Middle frontal gyrus (tissue), 1 donor: Measurements from ENCODE around the gene YTHDF1.
"Not testable (repeated sequence)": the region's sequence is repeated elsewhere in the genome, so short reads cannot be mapped to it uniquely, and the experiment has no call there.

Experiments
- DNase-seq: peaks from one replicate; pipeline ENCODE4 v3.0.0-alpha.2; 2015; ENCODE audit warnings: low spot score; ENCODE audit errors: extremely low spot score

The YTHDF1 gene

GRCh38 chr20:63216041-63216848 is at the start of gene YTHDF1:
YTHDF1 (minus strand) TSS chr20:63216131; CDS start chr20:63215892, 239 bp downstream.
- DNase-seq: peak; percentile 91

DNA sequence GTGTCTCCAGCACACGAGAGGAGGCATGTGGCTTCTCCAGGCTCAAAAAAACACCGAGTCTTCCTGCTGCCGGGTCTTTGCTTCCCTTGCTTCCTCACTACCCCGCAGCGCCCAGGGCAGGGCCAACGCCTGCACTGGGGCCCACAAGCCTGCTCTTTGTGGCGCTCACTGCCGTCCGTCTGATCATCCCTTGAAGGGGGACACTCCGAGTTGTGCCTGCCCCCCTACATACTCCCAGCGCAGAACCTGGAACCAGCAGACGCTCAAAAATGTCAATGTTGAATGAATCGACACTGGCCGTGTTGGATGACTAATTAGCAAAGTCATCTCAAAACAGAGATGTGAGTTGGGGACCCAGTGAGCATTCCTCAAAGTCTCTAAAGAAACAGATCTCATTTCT is 48.6 kb upstream of the YTHDF1 start:
- no peak for DNase-seq

- DNase-seq: no peak
Measured at GRCh38 chr20:63264000-63264399, 48.1 kb upstream of the YTHDF1 start.

DNA sequence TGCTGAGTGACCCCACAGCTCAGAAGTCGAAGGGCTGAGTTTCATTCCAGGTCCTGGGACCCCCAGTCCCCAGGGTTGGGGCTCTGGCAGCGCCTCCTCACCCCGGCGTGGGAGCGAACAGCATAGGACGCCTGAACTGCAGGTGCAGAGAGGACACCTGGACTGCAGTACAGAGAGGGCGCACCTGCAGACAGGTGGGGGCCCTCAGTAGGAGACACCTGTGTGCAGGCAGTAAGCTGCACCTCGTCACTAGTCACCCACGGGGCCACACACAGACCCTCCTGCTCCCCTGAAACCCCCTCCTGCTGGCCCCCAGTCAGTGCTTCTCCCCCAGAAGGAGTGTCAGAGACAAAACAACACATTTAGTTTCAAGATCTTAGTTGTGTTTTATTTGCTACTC is 46.9 kb upstream of the YTHDF1 start:
- no peak for DNase-seq

DNA sequence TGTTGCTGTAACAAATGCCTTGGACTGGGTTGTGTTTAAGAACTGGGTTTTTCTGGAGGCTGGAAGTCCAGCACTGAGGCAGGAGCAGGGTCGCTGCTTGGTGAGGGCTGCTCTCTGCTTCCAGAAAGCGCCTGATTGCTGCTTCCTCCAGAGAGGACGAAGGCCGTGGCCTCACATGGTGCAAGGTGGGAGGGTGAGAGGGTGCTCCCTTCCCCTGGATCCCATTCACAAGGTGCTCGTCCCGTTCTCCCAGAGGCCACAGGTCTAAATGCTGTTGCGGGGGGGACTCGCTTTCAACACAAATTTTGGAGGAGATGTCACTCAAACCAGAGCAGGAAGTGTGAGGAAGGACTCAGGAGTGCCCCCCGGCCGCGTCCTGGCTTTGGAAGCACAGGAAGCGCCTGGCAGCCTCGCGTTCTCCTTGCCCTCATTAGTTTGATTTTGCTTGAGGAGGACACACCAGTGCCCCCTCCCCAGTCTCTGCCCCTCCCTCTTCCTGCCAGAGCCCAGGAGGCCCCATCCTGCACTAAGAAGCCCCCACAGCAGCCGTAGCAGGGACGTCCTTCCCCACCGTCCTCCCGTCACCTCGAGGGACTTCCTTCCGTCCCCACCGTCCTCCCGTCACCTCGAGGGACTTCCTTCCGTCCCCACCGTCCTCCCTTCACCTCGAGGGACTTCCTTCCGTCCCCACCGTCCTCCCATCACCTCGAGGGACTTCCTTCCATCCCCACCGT is 46.0 kb upstream of the YTHDF1 start:
- no peak for DNase-seq

GRCh38 chr20:63261060-63261794 is 45.3 kb upstream of the YTHDF1 start:
- no peak for DNase-seq

GRCh38 chr20:63260521-63260920 is 44.6 kb upstream of the YTHDF1 start:
- no peak for DNase-seq

DNA sequence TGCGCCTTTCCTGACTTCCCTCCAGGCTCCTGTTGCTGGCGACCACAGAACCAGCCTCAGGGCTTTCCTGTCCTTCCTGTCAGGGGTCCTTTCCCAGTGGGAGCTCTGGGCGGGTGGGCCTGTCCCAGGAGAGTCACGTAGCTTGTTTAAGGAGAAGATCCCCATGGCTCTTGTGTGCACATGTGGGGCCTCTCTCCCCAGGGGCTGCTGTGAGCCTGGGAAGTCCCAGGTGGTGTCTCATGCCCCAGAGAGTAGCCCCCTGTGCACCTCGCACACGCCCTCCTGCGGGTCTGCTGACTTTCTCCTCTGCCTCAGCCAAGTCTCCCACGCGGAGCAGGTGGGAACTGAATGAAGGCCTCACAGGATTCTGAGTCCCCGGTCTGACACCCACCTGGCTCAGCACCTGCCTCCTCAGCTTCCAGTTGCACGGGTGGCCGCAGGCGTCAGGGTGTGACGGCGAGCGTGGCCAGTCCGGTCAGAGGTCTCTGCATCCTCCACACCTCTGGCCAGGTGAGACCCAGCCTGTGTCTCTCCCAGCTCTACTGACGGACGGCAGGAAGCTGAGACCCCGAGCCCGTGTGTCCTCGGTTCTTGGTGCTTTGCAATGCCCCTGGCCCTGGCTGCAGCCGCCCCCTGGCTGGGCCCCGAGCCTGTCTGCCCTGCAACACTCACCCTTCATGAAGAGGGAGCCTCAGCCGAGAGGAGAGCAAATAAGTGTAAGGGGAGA is 44.0 kb upstream of the YTHDF1 start:
- no peak for DNase-seq

DNA sequence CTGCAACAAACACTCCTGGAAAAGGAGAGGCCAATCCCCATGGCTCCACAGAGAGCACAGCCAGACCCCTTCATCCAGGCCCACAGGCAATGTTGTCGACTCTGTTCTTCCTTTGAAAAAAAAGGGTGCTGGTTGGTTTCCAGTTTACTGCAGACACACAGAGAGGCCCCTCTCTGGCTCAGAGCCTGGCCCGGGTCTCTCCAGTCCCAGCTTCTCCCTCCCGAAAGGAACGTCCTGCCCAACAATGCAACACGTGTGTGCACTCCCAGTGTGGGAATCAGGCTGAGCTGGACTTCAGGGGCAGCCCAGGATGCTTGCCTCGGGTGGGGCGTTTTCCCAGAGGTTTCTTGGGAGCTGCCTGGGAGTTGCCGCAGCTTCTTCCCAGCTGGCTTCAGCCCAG is 42.9 kb upstream of the YTHDF1 start:
- DNase-seq: no peak

DNA sequence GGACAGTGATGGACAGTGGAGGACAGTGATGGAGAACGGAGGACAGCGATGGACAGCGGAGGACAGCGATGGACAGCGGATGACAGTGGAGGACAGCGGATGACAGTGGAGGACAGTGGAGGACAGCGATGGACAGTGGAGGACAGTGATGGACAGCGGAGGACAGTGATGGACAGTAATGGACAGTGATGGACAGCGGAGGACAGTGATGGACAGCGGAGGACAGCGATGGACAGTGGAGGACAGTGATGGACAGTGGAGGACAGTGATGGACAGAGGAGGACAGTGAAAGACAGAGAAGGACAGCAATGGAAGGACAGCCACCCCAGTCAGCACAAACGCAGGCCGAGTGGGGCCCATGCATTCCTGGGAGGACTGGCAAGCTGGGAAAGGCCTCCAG is 41.7 kb upstream of the YTHDF1 start:
- no peak for DNase-seq

- no peak for DNase-seq
Measured at GRCh38 chr20:63256954-63257353, 41.0 kb upstream of the YTHDF1 start.

GRCh38 chr20:63255931-63256704 is 40.2 kb upstream of the YTHDF1 start:
- DNase-seq: no peak

DNA sequence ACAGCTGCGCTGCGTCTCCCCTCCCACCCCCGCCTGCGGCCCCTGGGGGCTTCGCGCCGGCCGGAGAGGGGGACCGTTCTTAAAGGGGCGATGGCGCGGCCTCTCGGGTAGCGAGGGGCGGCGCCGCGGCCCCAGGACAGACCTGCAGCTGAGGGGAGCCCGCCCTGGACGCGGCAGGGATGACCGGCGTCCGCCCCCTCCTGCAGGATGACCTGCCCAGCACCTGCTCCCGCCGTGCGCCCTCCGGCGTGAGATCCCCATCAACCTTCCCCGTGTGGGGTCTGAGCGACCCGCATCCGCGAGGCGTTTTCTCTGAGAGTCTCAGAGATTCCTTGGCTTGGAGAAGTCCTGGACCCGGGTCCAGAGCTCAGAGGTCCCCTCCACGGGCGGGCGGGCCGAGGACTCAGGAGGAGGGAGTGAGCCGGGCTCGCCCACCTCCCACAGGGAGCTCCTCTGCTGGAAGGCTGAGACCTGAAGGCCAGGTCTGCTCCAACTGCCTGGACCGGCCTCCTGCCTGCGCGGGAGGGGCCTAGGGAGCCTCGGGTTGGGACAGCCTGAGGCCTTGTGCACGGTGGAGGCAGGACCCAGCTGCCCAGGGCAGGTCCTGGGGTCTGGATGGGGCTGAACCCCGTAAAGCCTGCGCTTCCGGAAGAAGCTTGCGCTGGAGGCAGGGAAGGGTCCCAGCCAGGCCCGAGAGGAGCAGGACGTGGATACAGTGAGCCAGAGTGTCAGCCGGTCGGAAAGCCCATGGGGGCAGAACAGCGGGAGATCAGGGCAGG is 38.9 kb upstream of the YTHDF1 start:
- DNase-seq: no peak

DNA sequence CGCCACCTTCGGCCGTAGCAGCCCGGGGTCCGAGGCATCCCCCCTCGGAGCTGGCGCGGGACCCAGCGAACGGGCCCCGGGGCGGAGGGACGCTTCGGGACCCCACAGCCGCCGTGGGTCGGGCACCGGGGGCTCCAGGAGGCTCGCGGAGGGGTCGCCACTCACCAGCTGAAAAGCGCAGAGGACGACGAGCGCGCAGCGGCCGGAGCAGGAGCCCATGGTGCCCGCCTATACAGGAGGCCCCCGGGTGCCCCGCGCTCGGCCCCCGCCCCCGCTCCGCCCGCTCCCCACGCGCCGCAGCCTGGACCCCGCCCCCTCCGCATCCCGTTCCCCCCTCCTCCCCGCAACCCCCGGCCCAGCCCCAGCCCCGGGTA is 38.3 kb upstream of the YTHDF1 start, which contains the start of gene NKAIN4:
Gene NKAIN4 (minus strand): TSS at position 232 of the 374 bp plus-strand sequence. CDS start 13 bp downstream, at position 219.
- DNase-seq: no peak

GRCh38 chr20:63253438-63254231 is 37.7 kb upstream of the YTHDF1 start:
- DNase-seq: no peak

DNA sequence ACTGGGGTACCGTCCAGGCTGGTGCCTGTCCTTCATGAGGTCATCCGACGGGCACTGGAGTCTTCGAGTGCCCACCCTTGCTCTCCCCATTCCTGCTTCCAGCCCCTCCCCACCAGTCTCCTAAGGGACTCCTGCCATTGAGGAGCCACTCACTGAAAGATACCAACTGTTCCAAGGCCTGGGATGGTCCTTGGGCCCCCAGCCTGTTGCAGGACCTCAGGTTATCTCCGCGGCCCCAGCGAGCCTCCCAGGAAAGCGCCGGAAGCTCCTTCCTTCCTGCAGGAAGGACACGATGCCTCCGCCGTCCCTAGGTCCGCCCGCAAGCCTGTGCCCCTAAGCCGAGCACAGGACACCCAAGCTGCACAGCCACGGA is 37.1 kb upstream of the YTHDF1 start:
- no peak for DNase-seq

DNA sequence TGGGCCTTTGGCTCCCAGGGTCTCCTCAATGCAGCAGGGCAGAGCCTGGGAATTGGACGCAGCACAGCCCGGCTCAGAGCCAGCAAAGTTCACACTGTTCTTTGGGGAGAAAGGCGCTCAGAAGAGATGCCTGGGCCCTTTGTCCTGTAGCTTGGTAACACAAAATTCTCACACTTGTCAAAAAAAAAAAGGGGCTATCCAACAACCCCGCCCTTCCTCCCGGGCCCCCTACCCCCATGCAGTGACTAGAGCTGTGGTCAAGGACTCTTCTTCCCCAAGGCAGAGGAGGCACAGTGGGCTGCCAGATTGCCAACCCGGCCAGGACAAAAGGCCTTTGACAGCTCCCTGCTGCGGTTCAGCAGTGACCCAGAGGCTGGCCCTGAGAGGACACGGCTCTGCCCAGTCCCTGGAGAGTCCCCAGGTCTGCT is 36.4 kb upstream of the YTHDF1 start:
- DNase-seq: no peak

GRCh38 chr20:63251350-63251749 is 35.4 kb upstream of the YTHDF1 start:
- not testable (repeated sequence) for DNase-seq

GRCh38 chr20:63249891-63250290 is 34.0 kb upstream of the YTHDF1 start:
- DNase-seq: no peak
